Keratinocyte (primary cell): ENCODE data around the gene HHATL. TPM values are rescaled to one million over a fixed set of nuclear protein-coding genes. Genes with fewer than 3 reads are reported as not detected.

Experiments used
- DNase-seq: peaks from one replicate; pipeline ENCODE4 v3.0.0-alpha.2; 2011; ENCODE audit warnings: low read depth, missing footprints, low spot score
- FAIRE-seq: peaks from 2 replicates; lab custom pipeline; 2011; peaks lifted over from hg19 to GRCh38; lab: Jason Lieb, UNC
- H2AFZ ChIP-seq: 2 replicates; pipeline ENCODE4 v1.6.0; 2012; ENCODE audit warnings: low read length, control low read depth, inconsistent platforms; ENCODE audit not compliant: control insufficient read depth
- H3K27ac ChIP-seq: 2 replicates; pipeline ENCODE4 v1.5.1; 2011; ENCODE audit warnings: low read length; ENCODE audit not compliant: control insufficient read depth, insufficient read depth
- H3K27me3 ChIP-seq: 3 replicates; pipeline ENCODE4 v1.6.0; 2011; ENCODE audit warnings: low read length; ENCODE audit not compliant: control insufficient read depth, insufficient read depth; ENCODE audit errors: extremely low read depth
- H3K36me3 ChIP-seq, 2 experiments: 2 replicates in 1 of 2; 3 replicates in 1 of 2; pipeline ENCODE4 v1.5.1; 2011; ENCODE audit warnings: low read length in 2 of 2, mild to moderate bottlenecking in 1 of 2; ENCODE audit not compliant: control insufficient read depth in 2 of 2, insufficient read depth in 2 of 2; ENCODE audit errors: extremely low read depth in 1 of 2
- H3K4me1 ChIP-seq: 3 replicates; pipeline ENCODE4 v1.5.1; 2011; ENCODE audit warnings: low read length; ENCODE audit not compliant: control insufficient read depth, insufficient read depth; ENCODE audit errors: extremely low read depth
- H3K4me2 ChIP-seq: 3 replicates; pipeline ENCODE4 v1.6.0; 2011; ENCODE audit warnings: low read depth, low read length; ENCODE audit not compliant: control insufficient read depth, insufficient read depth; ENCODE audit errors: extremely low read depth
- H3K4me3 ChIP-seq, 3 experiments: fragments of 200-600 bp in 1 of 3; sonication (generic) in 1 of 3; 2 replicates in 2 of 3; 3 replicates in 1 of 3; pipeline ENCODE4 v1.5.1; 2011 to 2016; ENCODE audit warnings: low read length in 3 of 3, mild to moderate bottlenecking in 3 of 3, control low read depth in 2 of 3, inconsistent platforms in 1 of 3, low read depth in 1 of 3, mixed read lengths in 1 of 3, mixed run types in 1 of 3, moderate library complexity in 1 of 3; ENCODE audit not compliant: control insufficient read depth in 2 of 3, insufficient read depth in 2 of 3; ENCODE audit errors: extremely low read depth in 1 of 3
- H3K79me2 ChIP-seq: 2 replicates; pipeline ENCODE4 v1.6.0; 2012; ENCODE audit warnings: low read length; ENCODE audit not compliant: control insufficient read depth, insufficient read depth
- H3K9ac ChIP-seq: 3 replicates; pipeline ENCODE4 v1.6.0; 2011; ENCODE audit warnings: low read length; ENCODE audit not compliant: control insufficient read depth, insufficient read depth; ENCODE audit errors: extremely low read depth
- H3K9me1 ChIP-seq: 3 replicates; pipeline ENCODE4 v1.6.0; 2011; ENCODE audit warnings: low read length; ENCODE audit not compliant: control insufficient read depth, insufficient read depth; ENCODE audit errors: extremely low read depth
- H3K9me3 ChIP-seq: 2 replicates; pipeline ENCODE4 v1.5.1; 2012; ENCODE audit warnings: low read depth, low read length; ENCODE audit not compliant: control insufficient read depth
- H4K20me1 ChIP-seq: 3 replicates; pipeline ENCODE4 v1.6.0; 2011; ENCODE audit warnings: low read length; ENCODE audit not compliant: control insufficient read depth, insufficient read depth; ENCODE audit errors: extremely low read depth
- CTCF ChIP-seq, 3 experiments: IDR thresholded peaks in 1 of 3; conservative IDR thresholded peaks in 1 of 3; optimal IDR thresholded peaks in 1 of 3; 2 replicates in 2 of 3; 3 replicates in 1 of 3; pipeline versions ENCODE3 to v1.5.1; 2011; ENCODE audit warnings: low read length in 3 of 3, mild to moderate bottlenecking in 3 of 3, moderate library complexity in 2 of 3, control low read depth in 1 of 3, inconsistent platforms in 1 of 3; ENCODE audit not compliant: insufficient read depth in 2 of 3; ENCODE audit errors: extremely low read depth in 1 of 3
- EZH2 ChIP-seq: IDR thresholded peaks from one replicate; pipeline ENCODE4 v1.6.1; 2012; ENCODE audit warnings: inconsistent platforms, mild to moderate bottlenecking, low read length, moderate library complexity
- dilution Hi-C: fragments of 300-500 bp; cut with MboI; formaldehyde crosslinking; loops from one replicate; pipeline ENCODE4 v1.7.0; 2020; ENCODE audit warnings: low sequenced_read_pairs; ENCODE audit not compliant: extremely low pct_ligation_motif_present
- polyA plus RNA-seq, 5 experiments: library from polyadenylated mRNA; depleted of rRNA in 3 of 5; stranded (reverse) in 3 of 5; stranded (forward) in 1 of 5; unstranded in 1 of 5; fragments of >200 nt; gene quantifications; 1 replicate in 1 of 5; 2 replicates in 3 of 5; 3 replicates in 1 of 5; pipeline versions ENCODE4 v1.2.1 to v1.2.3, GENCODE V29; 2011 to 2012; ENCODE audit warnings: missing spikeins in 2 of 5, low read depth in 1 of 5, low replicate concordance in 1 of 5

Gene HHATL
- polyA plus RNA-seq, 1 donor (not counting 4 experiments of a cell fraction or from before 2014, with no cell fraction given) = not detected

GRCh38 chr3:42732829-42733459 lies 30.3 kb upstream of the HHATL start:
- Histone ChIP-seq H3K4me1 (no peaks in the 10 kb centered on the region), H3K79me2 (no peaks in the 10 kb centered on the region), H3K27ac (no peak overlapping the region), H3K27me3 (peaks cover 6% of the 10 kb centered on the region), H3K9me3 (no peaks in the 10 kb centered on the region), H3K9me1 (no peaks in the 10 kb centered on the region), H3K4me3 (no peak overlapping the region), H4K20me1 (no peaks in the 10 kb centered on the region), H3K4me2 (no peak overlapping the region), H3K9ac (no peak overlapping the region), H3K36me3 (no peaks in the 10 kb centered on the region), H2AFZ (no peak overlapping the region)
- FAIRE-seq (no peak), DNase-seq (no peak)
- dilution Hi-C loops = no loop called here
- TF ChIP-seq CTCF (optimal IDR thresholded peaks at IDR 0.05 in 1 of 3, IDR thresholded peaks at IDR 0.05 in 1 of 3, conservative IDR thresholded peaks at IDR 0.05 in 1 of 3; ENCODE audit: extremely low read depth in 1 of 3, insufficient read depth in 2 of 3, low read length in 3 of 3) = peak in 1 of 3 experiments; percentile 3
- TF ChIP-seq EZH2 = no peak

DNA sequence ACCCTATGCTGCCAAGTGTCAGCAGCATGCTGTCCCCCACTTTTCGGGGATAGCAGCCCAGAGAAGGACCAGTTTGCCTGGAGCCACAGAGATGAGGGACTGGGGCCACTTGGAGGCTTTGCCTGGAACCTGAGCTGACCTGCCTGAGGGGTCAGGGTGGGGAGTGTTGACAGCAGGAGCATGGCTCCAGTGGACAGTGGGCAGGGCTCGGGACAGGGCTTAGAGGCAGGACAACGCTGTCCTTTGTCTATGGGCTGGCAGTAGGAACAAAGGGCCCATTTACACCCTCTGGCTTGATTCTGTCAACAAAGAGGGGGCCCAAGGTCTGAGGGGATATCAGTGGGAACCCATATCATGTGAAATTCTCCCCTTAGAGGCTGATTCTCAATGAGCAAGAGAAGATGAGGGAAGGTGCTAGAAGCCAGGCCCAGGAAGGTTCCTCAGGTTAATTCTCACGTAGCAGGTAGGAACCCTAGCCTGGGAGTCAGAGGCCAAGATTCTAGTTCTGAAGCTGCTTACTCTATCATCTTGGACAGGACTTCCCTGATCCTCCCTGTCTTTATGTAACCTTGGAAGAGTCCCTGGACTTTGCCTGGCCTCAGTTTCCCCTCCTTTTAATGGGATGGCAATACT lies 29.7 kb upstream of the HHATL start:
- dilution Hi-C loops = no loop called here
- H4K20me1 ChIP-seq = no peaks in the 10 kb centered on the region
- no peak for DNase-seq
- no peak overlapping the region for H2AFZ ChIP-seq
- H3K4me3 ChIP-seq = no peak overlapping the region
- no peak for FAIRE-seq
- TF ChIP-seq EZH2 (no peak), CTCF (optimal IDR thresholded peaks at IDR 0.05 in 1 of 3, IDR thresholded peaks at IDR 0.05 in 1 of 3, conservative IDR thresholded peaks at IDR 0.05 in 1 of 3; ENCODE audit: extremely low read depth in 1 of 3, insufficient read depth in 2 of 3, low read length in 3 of 3) (no peak)
- no peak overlapping the region for H3K4me2 ChIP-seq
- H3K4me1 ChIP-seq = no peaks in the 10 kb centered on the region
- H3K36me3 ChIP-seq = no peaks in the 10 kb centered on the region
- no peak overlapping the region for H3K9ac ChIP-seq
- H3K9me1 ChIP-seq = no peaks in the 10 kb centered on the region
- no peaks in the 10 kb centered on the region for H3K9me3 ChIP-seq
- no peaks in the 10 kb centered on the region for H3K79me2 ChIP-seq
- no peak overlapping the region for H3K27ac ChIP-seq
- peaks cover 6% of the 10 kb centered on the region for H3K27me3 ChIP-seq
